Lower lobe of right lung (tissue), 2 donors: Measurements from ENCODE around the gene PCSK9. TPM values are rescaled to one million over a fixed set of nuclear protein-coding genes. Genes with fewer than 3 reads are reported as not detected.

Source experiments
- ATAC-seq, 2 donors: fragments of 200-7000 bp; cut with Tn5 transposase; one replicate each; pipeline ENCODE4 v1.9.1; 2020 to 2022; ENCODE audit warnings: mild to moderate bottlenecking in 2 of 2, moderate library complexity in 2 of 2
- DNase-seq: peaks from one replicate; pipeline ENCODE4 v3.0.0-alpha.2; 2020
- H3K27ac ChIP-seq: fragments of 200-600 bp; one replicate; pipeline ENCODE4 v1.8.0; 2022
- H3K27me3 ChIP-seq: fragments of 200-600 bp; one replicate; pipeline ENCODE4 v1.8.0; 2022; ENCODE audit warnings: low read depth
- H3K36me3 ChIP-seq: fragments of 200-600 bp; one replicate; pipeline ENCODE4 v1.8.0; 2022; ENCODE audit warnings: mild to moderate bottlenecking
- H3K4me1 ChIP-seq: fragments of 200-600 bp; one replicate; pipeline ENCODE4 v1.8.0; 2022
- H3K4me3 ChIP-seq: fragments of 200-600 bp; one replicate; pipeline ENCODE4 v1.8.0; 2022; ENCODE audit warnings: mild to moderate bottlenecking
- H3K9me3 ChIP-seq: fragments of 200-600 bp; one replicate; pipeline ENCODE4 v1.8.0; 2022
- intact Hi-C: fragments of 100-400 bp; cut with DNase I; formaldehyde crosslinking; loops from one replicate; pipeline ENCODE4 v1.11.0; 2022
- total RNA-seq: library from RNA; stranded (reverse); fragmentation: NEBNext Ultra II Directional; extraction: Animal tissue kit (Norgen Biotek cat#: 25700); gene quantifications from one replicate; pipeline ENCODE4 v1.2.1, GENCODE V29; 2021
- TF ChIP-seq, protein P1 (sequence below): fragments of 200-600 bp; IDR thresholded peaks from one replicate; pipeline ENCODE4 v1.8.0; 2022; ENCODE audit warnings: antibody characterized with exemption, mild to moderate bottlenecking
- donor health status: DM: no; HTN: yes; CAD: no; lungs with severe emphysema.

Gene PCSK9
- total RNA-seq, 1 donor from 2014 or later, result 25.7 TPM

- peaks cover 100% of the 10 kb centered on the region for H3K36me3 ChIP-seq
- TF ChIP-seq, protein P1, sequence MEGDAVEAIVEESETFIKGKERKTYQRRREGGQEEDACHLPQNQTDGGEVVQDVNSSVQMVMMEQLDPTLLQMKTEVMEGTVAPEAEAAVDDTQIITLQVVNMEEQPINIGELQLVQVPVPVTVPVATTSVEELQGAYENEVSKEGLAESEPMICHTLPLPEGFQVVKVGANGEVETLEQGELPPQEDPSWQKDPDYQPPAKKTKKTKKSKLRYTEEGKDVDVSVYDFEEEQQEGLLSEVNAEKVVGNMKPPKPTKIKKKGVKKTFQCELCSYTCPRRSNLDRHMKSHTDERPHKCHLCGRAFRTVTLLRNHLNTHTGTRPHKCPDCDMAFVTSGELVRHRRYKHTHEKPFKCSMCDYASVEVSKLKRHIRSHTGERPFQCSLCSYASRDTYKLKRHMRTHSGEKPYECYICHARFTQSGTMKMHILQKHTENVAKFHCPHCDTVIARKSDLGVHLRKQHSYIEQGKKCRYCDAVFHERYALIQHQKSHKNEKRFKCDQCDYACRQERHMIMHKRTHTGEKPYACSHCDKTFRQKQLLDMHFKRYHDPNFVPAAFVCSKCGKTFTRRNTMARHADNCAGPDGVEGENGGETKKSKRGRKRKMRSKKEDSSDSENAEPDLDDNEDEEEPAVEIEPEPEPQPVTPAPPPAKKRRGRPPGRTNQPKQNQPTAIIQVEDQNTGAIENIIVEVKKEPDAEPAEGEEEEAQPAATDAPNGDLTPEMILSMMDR, result no peak
- no peak overlapping the region for H3K4me3 ChIP-seq
- H3K9me3 ChIP-seq, result no peaks in the 10 kb centered on the region
- H3K4me1 ChIP-seq, result no peaks in the 10 kb centered on the region
- ATAC-seq (no peak), DNase-seq (no peak)
- no peak overlapping the region for H3K27ac ChIP-seq
- no peaks in the 10 kb centered on the region for H3K27me3 ChIP-seq
- intact Hi-C loops, result no loop called here
Measured at GRCh38 chr1:55079651-55080050, 40.3 kb downstream of the PCSK9 start.

GRCh38 chr1:55081188-55081904, 42.0 kb downstream of the PCSK9 start:
- ATAC-seq, result no peak
- TF ChIP-seq, protein P1, result no peak
- no peaks in the 10 kb centered on the region for H3K4me1 ChIP-seq

GRCh38 chr1:55081905-55082296, 42.6 kb downstream of the PCSK9 start:
- H3K27ac ChIP-seq, result no peak overlapping the region
- H3K36me3 ChIP-seq, result peaks cover 100% of the 10 kb centered on the region
- H3K9me3 ChIP-seq, result no peaks in the 10 kb centered on the region
- DNase-seq, result no peak
- TF ChIP-seq, protein P1, result no peak
- no peaks in the 10 kb centered on the region for H3K4me1 ChIP-seq
- no peak overlapping the region for H3K4me3 ChIP-seq
- intact Hi-C loops, result no loop called here
- H3K27me3 ChIP-seq, result no peaks in the 10 kb centered on the region
- no peak for ATAC-seq

More at GRCh38 chr1:55081188-55081904, 42.0 kb downstream of the PCSK9 start:
- no peaks in the 10 kb centered on the region for H3K27me3 ChIP-seq
- intact Hi-C loops, result no loop called here
- no peaks in the 10 kb centered on the region for H3K9me3 ChIP-seq
- no peak overlapping the region for H3K27ac ChIP-seq
- no peak for DNase-seq
- H3K4me3 ChIP-seq, result no peak overlapping the region
- H3K36me3 ChIP-seq, result peaks cover 100% of the 10 kb centered on the region

DNA sequence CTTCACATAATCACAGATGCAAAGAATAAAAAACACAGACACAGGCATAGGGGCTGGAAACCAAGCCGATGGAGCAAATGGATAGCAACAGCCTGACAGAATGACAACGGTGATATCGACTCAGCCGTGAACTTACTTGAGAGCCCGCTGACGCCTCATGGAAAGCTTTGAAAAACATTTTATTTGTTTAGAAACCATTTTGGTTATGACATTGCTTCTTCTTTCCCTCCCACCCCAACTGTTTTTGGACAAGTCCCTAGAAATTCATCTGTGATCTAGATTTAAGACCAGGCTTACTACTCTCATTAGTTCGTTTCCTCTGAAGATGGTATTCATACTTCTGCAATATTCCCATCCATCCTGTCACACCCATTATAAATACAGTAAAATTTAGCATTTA, 44.9 kb downstream of the PCSK9 start:
- Histone ChIP-seq H3K36me3 (peaks cover 99% of the 10 kb centered on the region), H3K9me3 (no peaks in the 10 kb centered on the region), H3K4me3 (no peak overlapping the region), H3K27me3 (no peaks in the 10 kb centered on the region), H3K4me1 (no peaks in the 10 kb centered on the region), H3K27ac (no peak overlapping the region)
- ATAC-seq, result no peak
- TF ChIP-seq, protein P1, result no peak
- intact Hi-C loops, result no loop called here
- DNase-seq, result no peak

DNA sequence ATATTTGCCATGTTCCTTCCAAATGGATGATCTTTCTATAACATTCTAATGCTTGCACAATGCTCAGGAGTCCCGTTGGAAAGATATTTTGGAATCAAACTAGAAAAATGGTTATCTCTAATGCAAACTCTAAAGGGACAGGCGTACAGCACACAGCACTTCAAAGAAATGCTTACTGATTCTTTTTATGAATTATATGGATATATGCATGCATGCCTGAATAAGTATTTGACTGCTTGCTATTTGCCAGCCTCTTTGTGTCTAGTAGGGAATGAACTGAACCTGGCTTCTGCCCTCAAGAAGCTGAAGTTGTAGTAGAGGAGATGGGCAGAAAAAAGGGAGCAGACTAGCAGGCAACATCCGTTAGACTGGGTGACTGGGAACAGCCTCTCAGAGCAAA, 48.1 kb downstream of the PCSK9 start:
- no peak overlapping the region for H3K27ac ChIP-seq
- intact Hi-C loops, result no loop called here
- no peaks in the 10 kb centered on the region for H3K9me3 ChIP-seq
- no peaks in the 10 kb centered on the region for H3K4me1 ChIP-seq
- H3K36me3 ChIP-seq, result peaks cover 99% of the 10 kb centered on the region
- TF ChIP-seq, protein P1, result no peak
- DNase-seq (no peak), ATAC-seq (no peak)
- no peaks in the 10 kb centered on the region for H3K27me3 ChIP-seq
- no peak overlapping the region for H3K4me3 ChIP-seq
